HepG2 (cell line): ENCODE data around the gene MYL12B. TPM values are rescaled to one million over a fixed set of nuclear protein-coding genes. Genes with fewer than 3 reads are reported as not detected.

Experiments used
- ADNP ChIP-seq: sonication (generic); formaldehyde crosslinking; IDR thresholded peaks from 2 replicates; pipeline ENCODE4 v1.4.0; 2020; ENCODE audit warnings: missing genetic modification reagents
- CCDC6 ChIP-seq: sonication (generic); formaldehyde crosslinking; IDR thresholded peaks from 2 replicates; pipeline ENCODE4 v1.8.1; 2022; ENCODE audit warnings: mild to moderate bottlenecking, missing genetic modification reagents, moderate library complexity
- CREBL2 ChIP-seq: sonication (generic); formaldehyde crosslinking; IDR thresholded peaks from 2 replicates; pipeline ENCODE4 v1.8.1; 2023; ENCODE audit warnings: missing genetic modification reagents, mild to moderate bottlenecking, borderline replicate concordance
- NCOA2 ChIP-seq: sonication (generic); formaldehyde crosslinking; IDR thresholded peaks from 2 replicates; pipeline ENCODE4 v1.8.0; 2022; ENCODE audit warnings: inconsistent platforms
- NFKBIZ ChIP-seq: IDR thresholded peaks from 2 replicates; pipeline ENCODE4 v1.6.1; 2018; ENCODE audit warnings: missing genetic modification reagents, missing compliant biosample characterization
- POLR2AphosphoS2 ChIP-seq: IDR thresholded peaks from 2 replicates; pipeline ENCODE4 v1.6.1; 2011; ENCODE audit warnings: low read depth, low read length, improper control_type of control experiment
- REPIN1 ChIP-seq: sonication (generic); formaldehyde crosslinking; IDR thresholded peaks from 2 replicates; pipeline ENCODE4 v1.8.0; 2022; ENCODE audit warnings: missing genetic modification reagents, low read depth, mild to moderate bottlenecking, borderline replicate concordance
- RFX1 ChIP-seq: fragments of 450-650 bp; IDR thresholded peaks from 2 replicates; pipeline ENCODE4 v1.6.1; 2017
- SUZ12 ChIP-seq: fragments of 150-350 bp; IDR thresholded peaks from 2 replicates; pipeline ENCODE4 v1.6.1; 2014; ENCODE audit warnings: low read depth, low read length
- TBX3 ChIP-seq: fragments of 450-650 bp; IDR thresholded peaks from 2 replicates; pipeline ENCODE4 v1.6.1; 2017; ENCODE audit warnings: antibody characterized with exemption, mild to moderate bottlenecking, inconsistent platforms, borderline replicate concordance
- TOE1 ChIP-seq: sonication (generic); formaldehyde crosslinking; IDR thresholded peaks from 2 replicates; pipeline ENCODE4 v1.4.0; 2020; ENCODE audit warnings: mild to moderate bottlenecking, missing genetic modification reagents
- ZBTB21 ChIP-seq: sonication (generic); formaldehyde crosslinking; IDR thresholded peaks from 2 replicates; pipeline ENCODE4 v1.4.0; 2020; ENCODE audit warnings: missing genetic modification reagents
- ZC3H13 ChIP-seq: sonication (generic); formaldehyde crosslinking; IDR thresholded peaks from 2 replicates; pipeline ENCODE4 v1.8.1; 2023; ENCODE audit warnings: mild to moderate bottlenecking, missing genetic modification reagents, moderate library complexity
- ZNF124 ChIP-seq: sonication (generic); formaldehyde crosslinking; IDR thresholded peaks from 2 replicates; pipeline ENCODE4 v1.4.0; 2020; ENCODE audit warnings: missing genetic modification reagents
- ZNF263 ChIP-seq: sonication (generic); formaldehyde crosslinking; IDR thresholded peaks from 2 replicates; pipeline ENCODE4 v1.4.0; 2020; ENCODE audit warnings: missing genetic modification reagents
- ZNF329 ChIP-seq: sonication (generic); formaldehyde crosslinking; IDR thresholded peaks from 2 replicates; pipeline ENCODE4 v1.9.0; 2021; ENCODE audit warnings: low read depth, mild to moderate bottlenecking, missing genetic modification reagents
- ZNF563 ChIP-seq: sonication (generic); formaldehyde crosslinking; IDR thresholded peaks from 2 replicates; pipeline ENCODE4 v1.8.0; 2022; ENCODE audit warnings: mild to moderate bottlenecking, moderate library complexity, missing genetic modification reagents
- ZNF564 ChIP-seq: sonication (generic); formaldehyde crosslinking; IDR thresholded peaks from 2 replicates; pipeline ENCODE4 v1.8.1; 2023; ENCODE audit warnings: mild to moderate bottlenecking, missing genetic modification reagents
- ZNF670 ChIP-seq: sonication (generic); formaldehyde crosslinking; IDR thresholded peaks from 2 replicates; pipeline ENCODE4 v1.8.0; 2022; ENCODE audit warnings: mild to moderate bottlenecking, missing genetic modification reagents, borderline replicate concordance
- ZSCAN29 ChIP-seq: sonication (generic); formaldehyde crosslinking; conservative IDR thresholded peaks from 2 replicates; pipeline ENCODE4 v1.4.0; 2020; ENCODE audit warnings: mild to moderate bottlenecking, missing genetic modification reagents
- polyA plus RNA-seq, 8 experiments: library from polyadenylated mRNA; depleted of rRNA in 3 of 8; stranded (reverse) in 7 of 8; unstranded in 1 of 8; fragments of >200 nt; fragmentation: Illumina TruSeq in 4 of 8; extraction: Trizol in 4 of 8; gene quantifications; 2 replicates each; pipeline versions ENCODE4 v1.2.1 to v1.2.3, GENCODE V29; 2011 to 2016; ENCODE audit warnings: low read depth in 4 of 8, missing spikeins in 1 of 8, mixed read lengths in 1 of 8; ENCODE audit not compliant: insufficient read depth in 1 of 8
- total RNA-seq, 5 experiments: library from RNA; depleted of rRNA; stranded (reverse); fragments of >200 nt; fragmentation: Illumina TruSeq; extraction: Trizol; gene quantifications; 2 replicates each; pipeline ENCODE4 v1.2.3, GENCODE V29; 2016; ENCODE audit warnings: low read depth in 1 of 5
- TF ChIP-seq, protein P1 (sequence below): sonication (generic); formaldehyde crosslinking; IDR thresholded peaks from 2 replicates; pipeline ENCODE4 v1.4.0; 2020; ENCODE audit warnings: missing genetic modification reagents
- TF ChIP-seq, protein P2 (sequence below): sonication (generic); formaldehyde crosslinking; IDR thresholded peaks from 2 replicates; pipeline ENCODE4 v1.9.0; 2021; ENCODE audit warnings: missing genetic modification reagents, borderline replicate concordance
- TF ChIP-seq, protein P3 (sequence below), 2 experiments: sonication (generic) in 1 of 2; formaldehyde crosslinking in 1 of 2; IDR thresholded peaks; 2 replicates each; pipeline versions ENCODE4 v1.5.1 to v1.6.1; 2011 to 2020; ENCODE audit warnings: borderline replicate concordance in 1 of 2, low read depth in 1 of 2, low read length in 1 of 2, mild to moderate bottlenecking in 1 of 2, missing genetic modification reagents in 1 of 2, moderate library complexity in 1 of 2
- TF ChIP-seq, protein P4 (sequence below): sonication (generic); formaldehyde crosslinking; IDR thresholded peaks from 2 replicates; pipeline ENCODE4 v1.9.0; 2021; ENCODE audit warnings: missing genetic modification reagents, mild to moderate bottlenecking, borderline replicate concordance

The MYL12B gene
- total and polyA plus RNA-seq, 2 of the 13 experiments (the other 11 are each of a cell fraction or from before 2014, with no cell fraction given), result 265 to 340 TPM

- TF ChIP-seq CCDC6 (CRISPR knock-in tag) (peak; percentile 62; the same call in 1 of the 2 replicates), ZNF564 (CRISPR knock-in tag) (peak; percentile 28; the same call in 1 of the 2 replicates), ZNF124 (CRISPR knock-in tag) (no peak), CREBL2 (CRISPR knock-in tag) (no peak), ZSCAN29 (no peak), ZNF670 (CRISPR knock-in tag) (peak; percentile 76; the same call in 1 of the 2 replicates), ZC3H13 (CRISPR knock-in tag) (peak; percentile 79; the same call in 1 of the 2 replicates), POLR2AphosphoS2 (peak; percentile 86; the same call in 1 of the 2 replicates), TBX3 (peak; percentile 67; the same call in 1 of the 2 replicates), ZNF263 (CRISPR knock-in tag) (no peak), NFKBIZ (CRISPR knock-in tag) (peak; percentile 29; the same call in 1 of the 2 replicates), ZNF563 (CRISPR knock-in tag) (0 out of 2 replicates have a peak, but pooled peaks have one; percentile 31), ZBTB21 (no peak; the same call in 1 of the 2 replicates), ZNF329 (no peak), NCOA2 (CRISPR knock-in tag) (peak; percentile 54; the same call in 1 of the 2 replicates), SUZ12 (no peak), REPIN1 (CRISPR knock-in tag) (peak; percentile 87; the same call in 1 of the 2 replicates), TOE1 (CRISPR knock-in tag) (0 out of 2 replicates have a peak, but pooled peaks have one; percentile 30), ADNP (no peak), RFX1 (no peak)
- TF ChIP-seq, protein P1, sequence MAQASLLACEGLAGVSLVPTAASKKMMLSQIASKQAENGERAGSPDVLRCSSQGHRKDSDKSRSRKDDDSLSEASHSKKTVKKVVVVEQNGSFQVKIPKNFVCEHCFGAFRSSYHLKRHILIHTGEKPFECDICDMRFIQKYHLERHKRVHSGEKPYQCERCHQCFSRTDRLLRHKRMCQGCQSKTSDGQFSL (CRISPR knock-in tag), result no peak
- TF ChIP-seq, protein P2, sequence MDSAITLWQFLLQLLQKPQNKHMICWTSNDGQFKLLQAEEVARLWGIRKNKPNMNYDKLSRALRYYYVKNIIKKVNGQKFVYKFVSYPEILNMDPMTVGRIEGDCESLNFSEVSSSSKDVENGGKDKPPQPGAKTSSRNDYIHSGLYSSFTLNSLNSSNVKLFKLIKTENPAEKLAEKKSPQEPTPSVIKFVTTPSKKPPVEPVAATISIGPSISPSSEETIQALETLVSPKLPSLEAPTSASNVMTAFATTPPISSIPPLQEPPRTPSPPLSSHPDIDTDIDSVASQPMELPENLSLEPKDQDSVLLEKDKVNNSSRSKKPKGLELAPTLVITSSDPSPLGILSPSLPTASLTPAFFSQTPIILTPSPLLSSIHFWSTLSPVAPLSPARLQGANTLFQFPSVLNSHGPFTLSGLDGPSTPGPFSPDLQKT (CRISPR knock-in tag), result no peak
- TF ChIP-seq, protein P3, sequence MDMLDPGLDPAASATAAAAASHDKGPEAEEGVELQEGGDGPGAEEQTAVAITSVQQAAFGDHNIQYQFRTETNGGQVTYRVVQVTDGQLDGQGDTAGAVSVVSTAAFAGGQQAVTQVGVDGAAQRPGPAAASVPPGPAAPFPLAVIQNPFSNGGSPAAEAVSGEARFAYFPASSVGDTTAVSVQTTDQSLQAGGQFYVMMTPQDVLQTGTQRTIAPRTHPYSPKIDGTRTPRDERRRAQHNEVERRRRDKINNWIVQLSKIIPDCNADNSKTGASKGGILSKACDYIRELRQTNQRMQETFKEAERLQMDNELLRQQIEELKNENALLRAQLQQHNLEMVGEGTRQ (IDR thresholded peaks at IDR 0.05; ENCODE audit: low read depth, low read length), result peak; percentile 94
- TF ChIP-seq, protein P3 (CRISPR knock-in tag; IDR thresholded peaks at IDR 0.05; ENCODE audit: borderline replicate concordance), result peak; percentile 100
- TF ChIP-seq, protein P4, sequence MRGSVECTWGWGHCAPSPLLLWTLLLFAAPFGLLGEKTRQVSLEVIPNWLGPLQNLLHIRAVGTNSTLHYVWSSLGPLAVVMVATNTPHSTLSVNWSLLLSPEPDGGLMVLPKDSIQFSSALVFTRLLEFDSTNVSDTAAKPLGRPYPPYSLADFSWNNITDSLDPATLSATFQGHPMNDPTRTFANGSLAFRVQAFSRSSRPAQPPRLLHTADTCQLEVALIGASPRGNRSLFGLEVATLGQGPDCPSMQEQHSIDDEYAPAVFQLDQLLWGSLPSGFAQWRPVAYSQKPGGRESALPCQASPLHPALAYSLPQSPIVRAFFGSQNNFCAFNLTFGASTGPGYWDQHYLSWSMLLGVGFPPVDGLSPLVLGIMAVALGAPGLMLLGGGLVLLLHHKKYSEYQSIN (CRISPR knock-in tag), result no peak
These were observed 14.5 kb upstream of the MYL12B start, which contains the start of gene MYL12A (continued) for GRCh38 chr18:3247240-3248061.
